Embryonic facial prominence (tissue), 1 donor: ENCODE measurements around the gene MSANTD2.

ENCODE experiments used
- DNase-seq: peaks from one replicate; pipeline ENCODE4 v3.0.0-alpha.2; 2016; ENCODE audit errors: extremely low spot score

MSANTD2 gene

DNA sequence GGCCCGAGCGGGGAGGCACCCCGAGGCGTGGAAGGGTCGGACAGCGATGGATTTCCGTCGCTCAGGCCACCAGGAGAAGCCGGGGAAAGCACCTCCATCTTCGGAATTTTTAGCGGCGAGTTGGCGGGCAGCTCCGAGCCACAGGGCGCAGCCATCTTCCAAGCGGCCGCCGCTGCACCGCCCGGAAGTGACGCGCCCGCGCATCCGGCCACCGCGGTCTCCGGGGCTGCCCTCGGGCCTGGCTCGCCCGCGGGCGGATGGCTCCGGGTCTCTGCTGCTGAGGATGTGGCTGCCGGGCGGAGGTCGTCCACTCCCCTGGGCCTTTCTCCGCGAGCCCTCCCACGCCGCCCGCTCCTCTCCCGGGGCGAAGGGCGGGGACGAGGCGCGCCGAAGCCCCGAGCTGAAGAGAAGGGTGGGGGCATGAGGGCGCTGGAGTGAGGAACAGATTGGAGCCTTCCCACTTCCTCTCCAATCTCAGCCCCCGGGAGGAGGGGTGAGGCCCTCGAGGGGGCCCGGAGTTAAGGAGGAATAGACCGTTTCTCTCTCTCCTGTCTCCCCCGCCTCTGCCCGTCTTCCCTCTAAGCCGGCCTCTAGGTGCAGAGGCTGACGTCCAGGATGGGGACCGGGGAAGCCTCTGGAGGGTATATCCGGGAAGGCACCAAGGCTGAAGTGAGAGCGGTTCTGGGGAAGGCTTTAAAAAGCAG is at the start of gene MSANTD2:
TSS of gene MSANTD2 (minus strand) at position 181 of the 704 bp plus-strand sequence. CDS start at position 155, 26 bp downstream.
- DNase-seq = peak; percentile 87

DNA sequence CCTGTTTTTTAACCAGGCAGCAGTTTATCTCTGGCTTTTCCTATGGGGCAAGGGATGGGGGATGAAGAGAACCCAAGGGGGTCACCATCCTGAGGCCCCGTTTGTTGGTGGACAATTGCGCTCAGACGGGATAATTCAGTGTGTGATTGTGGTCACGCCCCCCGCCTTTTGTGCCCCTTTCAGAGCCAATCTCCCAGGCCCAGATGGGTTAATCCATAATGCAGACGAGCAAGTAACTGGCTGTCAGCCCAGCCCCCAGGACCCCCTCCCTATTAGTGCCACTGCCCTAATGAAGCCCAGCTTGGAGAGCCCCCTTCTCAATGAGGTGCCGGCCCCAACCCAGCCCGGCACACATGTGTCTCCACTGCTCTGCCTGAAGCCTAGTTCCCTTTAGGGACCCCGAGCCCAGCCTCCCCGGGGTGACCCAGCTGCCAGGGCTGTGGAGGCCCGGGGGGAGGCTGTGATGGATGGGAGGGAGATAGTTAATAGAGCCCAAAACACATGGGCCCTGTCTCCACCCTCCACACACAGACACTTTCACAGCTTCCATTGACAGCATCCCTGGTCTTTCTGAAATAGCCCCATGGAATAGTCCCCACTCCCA is 46.0 kb upstream of the MSANTD2 start:
- no peak for DNase-seq

DNA sequence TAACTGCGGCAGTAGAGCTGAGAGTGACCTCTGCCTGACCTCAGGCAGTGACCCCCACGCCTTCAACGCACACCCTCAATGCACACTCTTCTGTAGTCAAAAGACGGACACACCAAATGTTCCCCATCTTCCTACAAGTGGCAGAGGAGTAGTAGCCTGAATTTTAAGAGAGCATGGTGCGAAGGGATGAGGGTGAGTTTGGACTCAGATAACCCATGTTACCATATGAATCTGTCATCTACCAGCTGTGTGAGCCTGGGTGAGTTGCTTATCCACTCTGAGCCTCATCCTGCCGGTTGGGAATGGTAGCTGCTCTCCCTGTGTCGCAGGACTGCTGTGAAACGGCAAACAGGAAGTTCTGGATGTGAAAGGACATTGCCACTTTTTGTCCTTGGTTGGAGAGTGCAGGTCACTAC is 44.5 kb upstream of the MSANTD2 start:
- no peak for DNase-seq

DNA sequence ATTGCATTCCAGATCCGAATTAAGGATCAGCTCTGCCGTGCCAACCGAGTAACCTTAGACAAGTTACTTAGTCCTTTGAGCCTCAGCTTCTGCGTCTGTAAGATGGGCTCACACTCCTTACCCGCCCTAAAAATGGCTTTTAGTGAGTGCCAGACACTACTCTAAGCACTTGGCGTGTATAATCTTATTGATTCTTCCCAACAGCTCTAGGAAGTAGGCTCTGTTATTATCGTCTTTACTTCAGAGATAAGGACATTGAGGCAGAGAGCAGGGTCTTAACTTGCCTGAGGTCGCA is 43.4 kb upstream of the MSANTD2 start:
- no peak for DNase-seq

DNA sequence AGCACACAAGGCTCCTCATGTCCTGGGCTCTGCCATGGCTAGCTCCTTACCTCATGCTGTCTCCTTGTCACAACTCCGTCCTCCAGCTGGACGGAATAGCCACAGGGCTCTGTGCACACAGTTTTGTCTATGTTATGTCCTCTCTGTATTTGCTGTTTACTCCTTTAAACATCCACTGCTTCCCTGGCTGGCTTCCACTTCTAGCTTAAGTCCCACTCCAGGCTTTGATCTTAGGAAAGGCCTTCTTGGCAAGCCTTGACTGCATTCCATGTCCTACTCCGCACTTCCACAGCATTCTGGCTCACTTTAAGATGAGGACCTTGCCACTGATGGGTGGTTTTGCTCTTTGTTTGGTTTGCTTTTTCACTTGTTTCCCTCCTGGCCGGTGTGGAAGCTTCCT is 42.1 kb upstream of the MSANTD2 start:
- DNase-seq = no peak

DNA sequence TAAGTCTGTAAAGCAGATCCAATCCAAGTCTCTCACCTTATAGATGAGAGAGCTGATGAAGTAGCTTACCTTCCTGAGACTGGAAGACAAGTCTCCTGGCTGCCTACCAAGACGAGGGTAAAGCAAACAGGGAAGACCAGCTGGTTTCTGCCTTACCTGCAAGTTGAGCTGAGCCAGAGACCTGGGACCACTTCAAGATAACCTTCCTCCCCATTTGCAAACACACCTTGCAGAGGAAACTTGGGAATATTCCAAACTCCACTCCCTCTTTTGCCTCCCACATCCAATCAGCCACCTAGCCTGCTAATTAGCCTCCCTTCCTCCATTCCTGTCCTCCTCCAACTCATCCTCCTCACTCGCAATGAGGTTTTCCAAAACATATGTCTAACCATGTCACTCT is 41.6 kb upstream of the MSANTD2 start:
- no peak for DNase-seq

DNA sequence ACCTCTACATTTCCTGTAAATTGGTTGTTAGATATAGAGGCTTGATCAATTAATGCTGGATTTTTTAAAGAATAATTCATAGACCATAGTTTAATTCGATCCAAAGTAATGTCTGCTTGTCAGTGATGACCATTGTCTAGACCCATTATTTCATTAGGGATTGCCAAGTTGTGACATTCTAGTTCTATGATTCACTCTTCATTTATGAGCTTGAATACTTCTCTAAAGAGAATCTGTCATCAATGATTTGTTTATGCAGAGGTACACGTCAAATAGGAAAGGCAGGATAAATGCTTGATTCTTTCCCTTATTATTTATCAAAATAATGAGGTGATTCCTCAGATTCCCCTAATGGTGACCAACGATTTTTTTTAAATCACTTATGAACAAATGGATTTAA is 41.0 kb upstream of the MSANTD2 start:
- DNase-seq = no peak

DNA sequence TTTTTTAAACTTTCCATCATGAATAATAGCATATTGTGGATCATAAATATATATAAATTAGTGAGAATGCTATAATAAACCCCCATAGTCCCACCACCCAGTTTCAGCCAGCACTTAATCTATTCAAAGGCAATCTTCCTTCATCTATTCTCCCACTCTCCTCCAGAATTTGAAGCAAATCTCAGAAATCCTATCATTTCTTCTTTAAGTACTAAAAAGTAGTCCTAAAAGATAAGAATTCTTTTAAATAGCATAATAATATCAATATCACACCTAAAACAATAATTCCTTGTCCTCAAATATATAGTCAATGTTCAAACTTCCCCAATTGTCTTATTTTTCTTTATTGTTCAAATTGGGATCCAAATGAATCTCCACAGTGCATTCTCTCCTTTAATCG is 40.5 kb upstream of the MSANTD2 start:
- DNase-seq = no peak

DNA sequence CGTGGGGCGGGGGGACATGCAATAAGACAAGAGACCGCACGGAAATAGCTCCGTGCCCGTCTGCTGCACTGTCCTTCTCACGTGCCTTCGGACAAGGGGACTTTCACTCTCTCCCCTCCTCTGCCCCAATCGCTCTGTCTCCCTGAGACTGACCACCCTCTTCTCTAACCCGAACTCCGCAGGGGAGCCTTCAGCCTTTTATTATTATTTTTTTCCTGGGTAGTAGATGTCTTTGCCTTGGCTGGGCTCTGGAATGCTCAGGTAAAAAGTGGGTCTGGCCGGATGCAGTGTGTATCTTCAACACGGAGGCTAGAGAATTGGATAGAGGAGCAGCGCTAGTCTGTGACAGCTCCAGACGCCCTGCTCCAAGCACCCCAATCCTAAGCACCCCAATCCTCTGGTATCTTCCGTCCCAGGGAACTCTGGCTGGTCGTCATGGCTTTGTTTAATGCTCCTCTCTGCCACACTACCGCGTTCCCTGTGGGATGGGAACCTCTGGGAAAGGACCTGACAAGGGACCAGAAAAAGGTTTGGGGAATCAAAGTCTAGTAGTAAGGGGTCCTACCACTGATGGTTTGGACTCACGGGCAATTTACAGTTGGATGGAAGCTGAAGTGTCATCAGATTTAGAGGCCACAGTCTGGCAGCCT is 39.9 kb upstream of the MSANTD2 start:
- DNase-seq = no peak

DNA sequence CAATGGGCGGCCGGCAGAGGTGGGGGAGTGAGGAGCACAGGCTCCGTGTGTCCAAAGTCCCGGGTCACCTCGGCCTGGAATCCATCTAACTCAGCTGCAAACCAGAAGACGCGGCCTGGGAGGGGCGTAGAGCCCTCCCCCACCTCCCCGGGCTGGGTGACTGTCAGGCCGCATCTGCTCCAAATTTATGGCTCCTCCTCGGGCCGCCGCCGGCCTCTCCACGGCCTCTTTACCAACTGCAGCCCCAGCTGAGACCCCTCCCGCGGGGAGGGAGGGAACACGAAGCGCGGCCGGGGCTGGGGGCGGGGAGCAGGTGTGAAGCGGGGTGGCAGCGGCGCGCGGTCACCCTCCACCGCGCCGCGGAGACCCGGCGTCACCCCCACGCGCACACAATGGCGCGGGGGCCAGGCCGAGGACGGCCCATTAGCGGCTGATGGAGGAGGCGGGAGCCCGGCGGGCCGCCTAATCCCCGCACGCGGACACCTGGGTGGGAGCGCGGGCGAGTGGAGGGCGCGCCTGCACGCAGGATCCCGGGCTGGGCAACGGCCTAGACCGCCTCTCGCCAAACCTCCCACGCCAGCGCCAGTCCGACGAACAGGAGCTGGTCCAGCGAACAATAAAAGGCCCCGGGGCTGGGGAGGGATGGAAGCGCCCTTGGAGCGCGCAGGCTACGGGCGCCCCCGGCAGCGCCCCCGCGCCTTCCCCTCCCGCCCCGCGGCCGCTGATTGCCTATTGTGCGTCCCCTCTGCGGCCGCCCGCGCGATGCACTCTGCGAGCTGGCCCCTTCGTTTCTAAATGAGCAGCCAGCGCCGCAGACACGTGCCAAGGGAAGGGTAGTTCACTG is 39.1 kb upstream of the MSANTD2 start:
- DNase-seq = no peak

DNA sequence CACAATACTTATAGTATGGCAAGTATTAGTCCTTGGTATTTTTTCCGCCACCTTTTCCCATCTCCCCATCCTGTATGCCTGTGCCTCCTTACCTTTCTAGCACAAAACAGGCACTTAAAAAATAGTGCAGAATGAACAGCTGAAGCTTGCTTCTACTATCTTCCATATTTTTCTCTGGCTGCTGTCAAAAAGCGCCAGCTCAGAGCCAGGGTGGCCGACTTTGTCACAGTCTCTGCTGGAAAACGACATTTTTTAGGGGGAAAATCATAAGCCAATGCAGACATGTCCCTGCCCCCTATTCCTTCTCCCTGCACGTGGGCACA is 38.6 kb upstream of the MSANTD2 start:
- DNase-seq = no peak

DNA sequence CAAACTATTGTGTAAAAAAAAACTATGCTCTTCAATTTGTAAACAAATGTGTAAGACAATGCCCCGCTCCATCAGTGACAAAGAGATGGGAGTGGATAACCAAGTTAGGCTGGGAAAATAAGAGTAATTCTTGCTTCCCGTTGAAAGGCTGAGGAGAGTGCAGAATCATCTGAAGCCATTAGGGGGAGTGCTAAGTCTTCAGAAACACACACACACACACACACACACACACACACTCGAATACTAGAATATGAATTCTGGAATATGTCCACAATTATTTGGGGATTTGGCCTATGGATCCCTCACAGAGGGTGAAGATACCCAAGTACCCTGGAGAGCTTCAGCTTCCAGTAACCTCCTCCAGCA is 37.3 kb upstream of the MSANTD2 start:
- peak; percentile 76 for DNase-seq

DNA sequence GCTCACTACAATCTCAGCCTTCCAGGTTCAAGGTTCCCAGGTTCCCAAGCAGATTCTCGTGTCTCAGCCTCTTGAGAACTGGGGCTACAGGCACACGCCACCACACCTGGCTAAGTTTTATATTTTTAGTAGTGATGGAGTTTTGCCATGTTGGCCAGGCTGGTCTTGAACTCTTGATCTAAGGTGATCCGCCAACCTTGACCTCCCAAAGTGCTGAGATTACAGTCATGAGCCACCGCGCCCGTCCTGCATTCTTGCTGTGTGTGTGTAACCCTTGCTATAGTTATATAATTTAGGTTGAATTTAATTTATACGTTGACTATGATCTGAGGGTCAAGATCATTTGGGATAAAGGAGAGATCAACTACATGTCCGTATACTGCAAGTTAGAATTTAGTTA is 35.7 kb upstream of the MSANTD2 start:
- no peak for DNase-seq

DNA sequence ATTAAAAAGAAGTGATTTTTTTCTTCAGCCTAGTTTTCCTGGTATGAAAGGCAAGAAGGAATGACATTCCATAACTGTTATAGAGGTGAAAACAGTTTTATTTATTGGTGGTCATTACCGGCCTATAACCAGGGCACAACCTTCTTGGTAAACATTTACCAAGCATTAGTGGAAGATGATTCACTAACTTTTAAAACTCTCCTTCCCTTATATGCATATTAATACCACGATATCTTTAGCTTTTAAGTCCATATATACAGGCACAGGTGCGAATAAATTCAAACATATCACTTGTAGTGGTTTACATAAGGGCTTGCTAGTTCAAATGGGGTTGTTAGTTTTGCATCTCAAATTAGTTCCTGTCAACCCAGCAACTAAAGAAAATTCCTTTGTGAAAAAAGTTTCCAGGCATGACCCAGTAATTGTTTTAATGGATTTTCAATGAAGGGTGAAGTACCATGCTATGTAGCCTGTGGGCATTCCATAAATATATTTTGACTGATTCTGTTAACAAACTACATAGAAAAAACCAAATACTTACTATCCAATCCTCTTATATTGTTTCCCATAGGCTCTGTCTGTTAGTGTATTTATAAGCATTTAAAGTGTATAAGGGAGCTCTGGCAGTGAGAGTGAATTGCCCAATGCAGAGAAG is 34.4 kb upstream of the MSANTD2 start:
- no peak for DNase-seq

DNA sequence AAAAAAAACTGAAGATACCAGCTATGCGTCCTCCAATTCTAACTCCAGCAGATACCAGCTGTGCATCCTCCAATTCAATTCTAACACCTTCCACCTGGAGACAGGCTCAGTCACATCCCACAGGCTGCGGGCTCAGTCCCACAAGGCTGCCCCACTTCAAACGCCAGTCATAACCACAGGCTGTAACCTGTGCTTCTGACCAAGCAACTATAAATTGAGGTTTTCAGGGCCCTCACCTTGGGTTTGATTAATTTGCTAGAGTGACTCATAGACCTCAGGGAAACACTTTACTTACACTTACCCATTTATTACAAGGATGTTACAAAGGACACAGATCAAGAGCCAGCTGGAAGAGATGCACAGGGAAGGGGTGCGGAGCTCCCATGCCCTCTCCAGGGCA is 32.4 kb upstream of the MSANTD2 start:
- no peak for DNase-seq

DNA sequence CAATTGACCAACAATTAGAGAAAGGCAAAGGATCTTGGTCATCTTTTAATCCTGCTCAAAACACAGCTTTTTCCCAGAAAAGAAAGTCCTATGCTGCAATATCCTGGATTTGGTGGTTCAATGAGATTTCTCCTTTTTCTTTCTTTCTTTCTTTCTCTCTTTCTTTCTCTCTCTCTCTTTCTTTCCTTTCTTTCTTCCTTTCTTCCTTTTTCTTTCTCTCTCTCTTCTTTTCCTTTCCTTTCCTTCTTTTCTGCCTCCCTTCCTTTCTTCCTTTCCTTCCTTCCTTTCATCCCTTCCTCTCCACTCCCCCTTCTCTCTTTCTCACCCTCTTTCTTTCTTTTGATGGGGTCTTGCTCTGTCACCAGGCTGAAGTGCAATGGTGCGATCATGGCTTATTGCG is 31.7 kb upstream of the MSANTD2 start:
- no peak for DNase-seq

DNA sequence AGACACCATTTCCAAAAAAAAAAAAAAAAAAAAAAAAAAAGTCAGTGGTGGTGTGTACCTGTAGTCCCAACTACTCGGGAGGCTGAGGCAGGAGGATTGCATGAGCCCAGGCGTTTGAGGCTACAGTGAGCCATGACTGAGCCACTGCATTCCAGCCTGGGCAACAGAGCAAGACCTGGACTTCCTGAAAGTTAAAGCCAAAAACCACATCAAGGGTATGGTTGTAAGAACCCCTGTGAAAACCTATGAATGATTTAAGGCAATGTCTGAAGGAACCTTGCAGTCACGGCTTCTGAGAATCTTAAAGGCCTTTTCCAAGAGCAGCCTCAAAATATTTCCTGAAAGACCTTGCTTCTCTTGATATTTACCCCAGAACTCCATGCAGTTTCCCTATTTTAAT is 30.5 kb upstream of the MSANTD2 start:
- DNase-seq = no peak

DNA sequence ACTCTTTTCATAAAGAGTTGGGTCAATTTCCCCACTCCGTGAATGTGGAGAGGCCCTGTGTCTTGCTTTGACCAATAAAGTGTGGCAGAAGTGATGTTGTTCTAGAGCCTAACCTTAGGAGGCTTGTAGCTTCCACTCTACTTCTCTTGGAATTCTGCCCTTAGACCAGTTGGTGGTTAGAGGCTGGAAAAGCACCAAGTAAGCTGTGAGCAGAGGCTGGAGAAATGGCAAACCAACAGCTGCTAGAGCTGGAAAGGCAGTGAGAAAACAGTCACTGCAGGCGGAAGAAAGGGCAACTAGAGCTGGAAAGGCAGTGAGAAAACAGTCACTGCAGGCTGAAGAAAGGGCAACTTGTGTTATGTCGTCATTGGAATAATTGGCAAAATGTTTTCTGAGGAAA is 29.8 kb upstream of the MSANTD2 start:
- DNase-seq = no peak

DNA sequence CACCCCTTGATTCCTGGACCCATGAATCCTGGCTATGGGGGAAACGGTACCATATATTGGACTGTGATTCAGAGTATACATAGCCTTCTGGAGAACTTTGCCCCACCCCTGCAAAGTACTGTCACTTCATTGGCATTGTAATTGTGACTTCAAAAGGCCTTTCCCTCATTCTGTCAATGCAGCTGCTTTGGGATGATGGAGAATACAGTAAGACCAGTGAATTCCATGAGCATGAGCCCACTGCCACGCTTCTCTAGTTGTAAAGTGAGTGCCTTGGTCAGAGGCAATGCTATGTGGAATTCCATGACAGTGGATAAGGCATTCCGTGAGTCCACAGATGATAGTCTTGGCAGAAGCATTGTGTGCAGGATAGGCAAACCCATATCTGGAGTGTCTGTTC is 25.7 kb upstream of the MSANTD2 start:
- DNase-seq = no peak

DNA sequence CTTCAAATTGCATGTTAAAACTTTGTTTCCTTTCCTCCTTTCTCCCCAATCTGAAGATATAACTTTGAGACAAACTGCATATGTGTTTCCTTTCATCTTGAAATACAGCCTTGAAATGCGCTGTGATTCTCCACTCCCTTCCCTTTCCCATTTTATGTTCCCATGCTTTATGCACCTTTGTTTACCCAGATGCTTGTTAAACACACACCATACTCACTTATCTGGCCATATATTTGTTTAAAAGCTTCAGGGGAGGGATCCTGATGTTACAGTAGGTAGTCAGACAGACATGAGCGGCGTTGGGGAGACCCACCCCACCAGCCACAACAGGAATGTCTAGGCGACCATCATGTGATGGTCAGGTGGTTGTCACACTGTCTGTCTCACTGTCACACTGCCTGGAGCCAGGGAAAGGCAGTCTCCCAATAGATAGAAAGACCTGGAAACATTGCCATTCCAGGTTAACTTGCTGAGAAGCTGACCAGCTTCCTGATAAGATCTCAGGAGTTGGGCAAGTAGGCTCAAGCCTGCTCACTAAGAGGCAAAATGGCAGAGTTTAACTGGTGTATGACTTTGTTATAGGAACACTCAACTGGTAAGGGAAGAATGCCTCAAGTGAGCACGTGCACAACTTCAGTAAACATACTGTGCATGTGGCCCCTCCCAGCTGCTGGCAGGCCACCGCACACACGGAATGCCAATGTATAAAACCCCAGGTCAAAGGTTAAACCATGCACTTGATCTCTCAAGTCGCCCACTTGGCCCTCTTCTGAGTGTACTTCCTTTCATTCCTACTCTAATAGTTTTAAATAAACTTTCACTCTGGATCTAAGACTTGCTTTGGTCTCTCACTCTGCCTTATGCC is 23.5 kb upstream of the MSANTD2 start:
- DNase-seq = no peak

DNA sequence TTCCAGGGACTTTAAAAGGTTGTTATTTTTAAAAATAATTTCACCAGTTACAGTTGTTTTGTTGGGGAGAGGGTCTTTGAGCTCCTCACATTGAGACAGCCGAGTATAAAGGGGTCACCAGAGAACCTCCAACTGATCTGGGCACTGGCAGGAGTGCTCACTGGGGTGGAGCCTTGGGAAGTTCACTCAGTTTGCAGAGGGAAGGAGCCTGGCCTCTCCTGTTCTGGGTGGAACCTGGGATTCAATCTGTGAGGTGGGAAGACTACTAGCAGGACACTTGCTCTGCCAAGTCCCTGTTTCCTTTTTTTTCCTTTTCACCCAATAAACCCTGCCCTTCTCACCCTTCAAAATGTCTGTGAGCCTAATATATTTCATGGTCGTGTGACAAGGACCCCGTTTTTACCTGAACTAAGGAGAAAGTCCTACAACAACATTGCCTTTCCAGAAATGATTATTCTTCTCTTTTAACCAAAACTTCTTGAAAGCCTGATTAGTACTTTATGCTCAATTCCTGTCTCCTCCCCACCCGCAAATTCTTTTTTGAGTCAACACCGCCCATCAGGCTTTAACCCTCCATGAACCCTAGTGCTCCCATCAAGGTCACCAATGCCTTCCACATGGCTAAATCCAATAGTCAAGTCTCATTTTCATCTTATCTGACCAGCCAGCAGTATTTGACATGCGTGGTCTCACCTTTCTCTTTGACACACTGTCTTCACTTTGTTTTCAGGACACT is 22.0 kb upstream of the MSANTD2 start:
- DNase-seq = no peak
